Hepatocyte (in vitro differentiated cells): ENCODE results near the gene PLEKHA8. TPM values are rescaled to one million over a fixed set of nuclear protein-coding genes. Genes with fewer than 3 reads are reported as not detected.
A peak's percentile ranks its signal among the peaks of the same experiment; 100 is the strongest.

Experiments
- DNase-seq: peaks from one replicate; pipeline ENCODE4 v3.0.0-alpha.2; 2016; ENCODE audit warnings: low spot score
- H2AFZ ChIP-seq: fragments of 200-600 bp; sonication (generic); 2 replicates; pipeline ENCODE4 v1.6.0; 2016; ENCODE audit warnings: antibody characterized with exemption, mild to moderate bottlenecking
- H3K27ac ChIP-seq: fragments of 200-600 bp; sonication (generic); 2 replicates; pipeline ENCODE4 v1.5.1; 2016; ENCODE audit warnings: mild to moderate bottlenecking
- H3K27me3 ChIP-seq: fragments of 200-600 bp; sonication (generic); 2 replicates; pipeline ENCODE4 v1.6.1; 2016
- H3K36me3 ChIP-seq: fragments of 200-600 bp; sonication (generic); replicated peaks from 2 replicates; pipeline ENCODE4 v1.5.1; 2016; ENCODE audit warnings: low read depth; ENCODE audit not compliant: insufficient read depth
- H3K4me1 ChIP-seq: fragments of 200-600 bp; sonication (generic); 2 replicates; pipeline ENCODE4 v1.5.1; 2016; ENCODE audit warnings: mild to moderate bottlenecking, moderate library complexity; ENCODE audit not compliant: insufficient read depth
- H3K4me2 ChIP-seq: fragments of 200-600 bp; sonication (generic); 2 replicates; pipeline ENCODE4 v1.6.0; 2016
- H3K4me3 ChIP-seq: fragments of 200-600 bp; sonication (generic); 2 replicates; pipeline ENCODE4 v1.5.1; 2016; ENCODE audit warnings: mild to moderate bottlenecking
- H3K79me2 ChIP-seq: fragments of 200-600 bp; sonication (generic); 2 replicates; pipeline ENCODE4 v1.6.0; 2017; ENCODE audit warnings: mild to moderate bottlenecking
- H3K9me2 ChIP-seq: fragments of 200-600 bp; sonication (generic); replicated peaks from 2 replicates; pipeline ENCODE4 v1.6.0; 2017; ENCODE audit warnings: mild to moderate bottlenecking; ENCODE audit not compliant: insufficient read depth
- H3K9me3 ChIP-seq: fragments of 200-600 bp; sonication (generic); 2 replicates; pipeline ENCODE4 v1.5.1; 2016; ENCODE audit warnings: low read depth, mild to moderate bottlenecking
- H4K20me1 ChIP-seq: fragments of 200-600 bp; sonication (generic); 2 replicates; pipeline ENCODE4 v1.6.0; 2016; ENCODE audit warnings: mild to moderate bottlenecking; ENCODE audit not compliant: insufficient read depth, poor library complexity, severe bottlenecking
- EZH2 ChIP-seq: fragments of 200-600 bp; sonication (generic); IDR thresholded peaks from 2 replicates; pipeline ENCODE4 v1.6.1; 2016; ENCODE audit warnings: antibody characterized with exemption, mild to moderate bottlenecking, borderline replicate concordance
- EZH2phosphoT487 ChIP-seq: fragments of 200-600 bp; sonication (generic); IDR thresholded peaks from one replicate; pipeline ENCODE4 v1.6.1; 2018; ENCODE audit warnings: antibody characterized with exemption, mild to moderate bottlenecking, low read depth, moderate library complexity; ENCODE audit not compliant: unreplicated experiment, severe bottlenecking
- WGBS: methylation state at CpG from one replicate; pipeline ENCODE4 v1.1.6; 2016; ENCODE audit warnings: low lambda C conversion rate; ENCODE audit errors: missing lambda C conversion rate; 5-methylcytosine and 5-hydroxymethylcytosine counted together
- polyA plus RNA-seq: library from polyadenylated mRNA; unstranded; fragments of >200 nt; fragmentation: Nextera tagmentation; extraction: Ambion mirVana; gene quantifications from 2 replicates; pipeline ENCODE4 v1.2.1, GENCODE V29; 2016
- total RNA-seq: library from RNA; depleted of rRNA; stranded (reverse); fragments of >200 nt; gene quantifications from 2 replicates; pipeline ENCODE4 v1.2.3, GENCODE V29; 2014
- TF ChIP-seq, protein P1 (sequence below): fragments of 200-600 bp; sonication (generic); IDR thresholded peaks from 2 replicates; pipeline ENCODE4 v1.5.1; 2016; ENCODE audit warnings: antibody characterized with exemption, mild to moderate bottlenecking; ENCODE audit not compliant: poor library complexity

PLEKHA8 gene
- total and polyA plus RNA-seq, 2 experiments from 2014 or later: 8.7 to 17.9 TPM

GRCh38 chr7:30166841-30167235 lies 138.6 kb downstream of the PLEKHA8 start:
- TF ChIP-seq EZH2: no peak
- no peak for TF ChIP-seq EZH2phosphoT487
- TF ChIP-seq, protein P1, sequence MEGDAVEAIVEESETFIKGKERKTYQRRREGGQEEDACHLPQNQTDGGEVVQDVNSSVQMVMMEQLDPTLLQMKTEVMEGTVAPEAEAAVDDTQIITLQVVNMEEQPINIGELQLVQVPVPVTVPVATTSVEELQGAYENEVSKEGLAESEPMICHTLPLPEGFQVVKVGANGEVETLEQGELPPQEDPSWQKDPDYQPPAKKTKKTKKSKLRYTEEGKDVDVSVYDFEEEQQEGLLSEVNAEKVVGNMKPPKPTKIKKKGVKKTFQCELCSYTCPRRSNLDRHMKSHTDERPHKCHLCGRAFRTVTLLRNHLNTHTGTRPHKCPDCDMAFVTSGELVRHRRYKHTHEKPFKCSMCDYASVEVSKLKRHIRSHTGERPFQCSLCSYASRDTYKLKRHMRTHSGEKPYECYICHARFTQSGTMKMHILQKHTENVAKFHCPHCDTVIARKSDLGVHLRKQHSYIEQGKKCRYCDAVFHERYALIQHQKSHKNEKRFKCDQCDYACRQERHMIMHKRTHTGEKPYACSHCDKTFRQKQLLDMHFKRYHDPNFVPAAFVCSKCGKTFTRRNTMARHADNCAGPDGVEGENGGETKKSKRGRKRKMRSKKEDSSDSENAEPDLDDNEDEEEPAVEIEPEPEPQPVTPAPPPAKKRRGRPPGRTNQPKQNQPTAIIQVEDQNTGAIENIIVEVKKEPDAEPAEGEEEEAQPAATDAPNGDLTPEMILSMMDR: no peak
- no peaks in the 10 kb centered on the region for H3K36me3 ChIP-seq
- H3K9me3 ChIP-seq: no peaks in the 10 kb centered on the region
- no peak overlapping the region for H2AFZ ChIP-seq
- H3K4me2 ChIP-seq: no peak overlapping the region
- DNase-seq: no peak
- H3K27me3 ChIP-seq: no peaks in the 10 kb centered on the region
- H3K4me3 ChIP-seq: no peak overlapping the region
- H3K4me1 ChIP-seq: peaks cover 14% of the 10 kb centered on the region
- no peaks in the 10 kb centered on the region for H4K20me1 ChIP-seq
- no peaks in the 10 kb centered on the region for H3K79me2 ChIP-seq
- no peak overlapping the region for H3K27ac ChIP-seq
- H3K9me2 ChIP-seq: no peaks in the 10 kb centered on the region
- 79% methylated on average over 5 of the region's 5 CpGs for WGBS

DNA sequence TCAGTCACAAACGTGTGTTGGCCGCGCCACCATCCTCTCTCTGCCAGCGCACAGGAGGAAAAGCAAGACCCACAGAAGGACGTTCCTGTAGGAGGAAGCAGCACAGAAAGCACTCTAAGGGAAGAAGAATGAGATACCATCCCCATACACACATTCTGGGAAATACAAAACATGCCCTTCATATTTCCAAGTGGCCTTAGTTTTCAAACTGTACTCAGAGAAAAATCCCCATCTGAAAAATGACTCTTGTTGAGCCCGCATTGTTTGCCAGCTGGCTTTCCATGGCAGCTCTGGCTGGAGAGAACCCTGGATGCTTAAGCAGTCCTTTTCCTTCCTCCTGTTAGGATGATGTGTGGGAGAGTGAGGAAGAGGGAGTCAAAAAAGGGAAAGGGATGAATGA lies 139.7 kb downstream of the PLEKHA8 start:
- DNase-seq: no peak
- H3K36me3 ChIP-seq: no peaks in the 10 kb centered on the region
- no peaks in the 10 kb centered on the region for H3K27me3 ChIP-seq
- H3K4me3 ChIP-seq: no peak overlapping the region
- TF ChIP-seq, protein P1: no peak
- TF ChIP-seq EZH2 (no peak), EZH2phosphoT487 (no peak)
- no peak overlapping the region for H2AFZ ChIP-seq
- peaks cover 8% of the 10 kb centered on the region for H3K4me1 ChIP-seq
- 98% methylated on average over 6 of the region's 6 CpGs for WGBS
- no peaks in the 10 kb centered on the region for H3K79me2 ChIP-seq
- no peaks in the 10 kb centered on the region for H3K9me3 ChIP-seq
- no peaks in the 10 kb centered on the region for H3K9me2 ChIP-seq
- no peaks in the 10 kb centered on the region for H4K20me1 ChIP-seq
- no peak overlapping the region for H3K27ac ChIP-seq
- no peak overlapping the region for H3K4me2 ChIP-seq

DNA sequence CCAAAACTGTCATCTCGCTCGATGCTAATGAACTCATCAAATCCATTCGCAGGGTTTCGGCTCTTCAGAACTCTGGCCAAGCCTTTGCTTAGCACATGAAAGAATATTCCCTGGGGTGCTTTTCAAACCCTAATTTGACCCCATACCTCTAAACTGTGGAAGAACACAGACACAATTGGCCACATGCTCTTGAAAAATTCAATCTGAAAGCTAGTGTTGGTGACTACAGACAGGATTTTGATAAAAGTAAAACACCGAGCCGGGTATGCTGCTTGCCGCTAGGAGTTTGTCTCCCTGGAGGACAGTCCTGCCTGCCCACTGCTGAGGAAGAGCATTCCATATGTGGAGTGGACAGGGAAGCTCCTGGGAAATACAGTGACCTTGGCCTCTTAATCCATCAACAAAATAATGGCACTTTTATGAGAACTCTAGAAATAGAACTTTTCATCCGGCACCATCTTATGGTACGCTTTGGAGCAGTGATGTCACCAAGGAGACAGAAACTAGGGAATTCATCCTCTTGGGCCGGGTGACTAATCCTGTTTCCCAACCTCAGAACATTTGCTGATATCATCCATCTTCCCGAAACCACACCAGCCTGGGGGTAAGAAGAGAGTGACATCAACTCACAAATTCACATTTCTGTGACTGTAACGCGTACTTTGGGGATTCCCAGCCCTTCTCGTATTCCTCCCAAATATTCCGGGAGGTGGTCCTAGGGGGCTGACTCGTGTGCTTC lies 140.8 kb downstream of the PLEKHA8 start:
- Histone ChIP-seq H3K4me2 (no peak overlapping the region), H3K9me3 (no peaks in the 10 kb centered on the region), H3K9me2 (no peaks in the 10 kb centered on the region), H3K4me1 (peaks cover 8% of the 10 kb centered on the region), H3K4me3 (no peak overlapping the region), H3K27me3 (no peaks in the 10 kb centered on the region), H3K36me3 (no peaks in the 10 kb centered on the region), H3K79me2 (no peaks in the 10 kb centered on the region), H4K20me1 (no peaks in the 10 kb centered on the region), H2AFZ (no peak overlapping the region), H3K27ac (no peak overlapping the region)
- TF ChIP-seq EZH2: no peak
- TF ChIP-seq, protein P1: no peak
- TF ChIP-seq EZH2phosphoT487: no peak
- peak; percentile 36 for DNase-seq
- 66% methylated on average over 16 of the region's 16 CpGs for WGBS
